ENCODE data around the gene MMP10.

GRCh38 chr11:102727890-102728289 lies 52.5 kb downstream of the MMP10 start:
- TF ChIP-seq CTCF (IDR thresholded peaks at IDR 0.05) (no peak), EZH2phosphoT487 (IDR thresholded peaks at IDR 0.05) (no peak), EZH2 (IDR thresholded peaks at IDR 0.05) (no peak)

All from neural progenitor cell (in vitro differentiated cells).